LNCaP clone FGC (cell line): ENCODE results near the gene CEBPZOS.
"Not testable (repeated sequence)": the region's sequence is repeated elsewhere in the genome, so short reads cannot be mapped to it uniquely, and the experiment has no call there.

Experiments
- DNase-seq: peaks from one replicate; pipeline ENCODE4 v3.0.0-alpha.2; 2011; ENCODE audit warnings: low read depth
- H3K4me3 ChIP-seq: 2 replicates; pipeline ENCODE4 v1.5.1; 2011; ENCODE audit warnings: mild to moderate bottlenecking, low read depth, low read length, control low read depth
- CTCF ChIP-seq: IDR thresholded peaks from 2 replicates; pipeline ENCODE4 v1.5.1; 2012; ENCODE audit warnings: mild to moderate bottlenecking; ENCODE audit not compliant: control insufficient read depth, insufficient read depth; ENCODE audit errors: extremely low read depth

CEBPZOS gene

GRCh38 chr2:37191253-37191652 is 5.0 kb upstream of the CEBPZOS start:
- no peak for DNase-seq
- H3K4me3 ChIP-seq = no peak overlapping the region
- TF ChIP-seq CTCF = no peak

- no peak for TF ChIP-seq CTCF
- no peak overlapping the region for H3K4me3 ChIP-seq
- no peak for DNase-seq
These were observed 4.5 kb upstream of the CEBPZOS start for GRCh38 chr2:37191747-37192146.

- no peak for TF ChIP-seq CTCF
- H3K4me3 ChIP-seq = no peak overlapping the region
- no peak for DNase-seq
These were observed 3.7 kb upstream of the CEBPZOS start for GRCh38 chr2:37192551-37192950.

DNA sequence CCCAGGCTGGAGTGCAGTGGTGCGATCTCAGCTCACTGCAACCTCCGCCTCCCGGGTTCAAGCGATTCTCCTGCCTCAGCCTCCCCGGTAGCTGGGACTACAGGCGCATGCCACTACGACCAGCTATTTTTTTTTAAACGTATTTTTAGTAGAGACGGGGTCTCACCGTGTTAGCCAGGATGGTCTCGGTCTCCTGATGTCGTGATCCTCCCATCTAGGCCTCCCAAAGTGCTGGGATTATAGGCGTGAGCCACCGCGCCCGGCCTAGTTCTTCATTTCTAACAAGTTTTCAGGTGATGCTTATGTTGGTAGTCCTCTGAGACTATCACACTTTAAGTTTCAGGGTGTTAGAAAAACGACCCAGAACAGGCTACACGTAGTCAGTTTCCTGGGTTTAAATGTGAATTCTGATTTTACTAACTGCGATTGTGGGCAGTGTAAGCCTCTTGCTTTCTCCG is 405 bp upstream of the CEBPZOS start:
- not testable (repeated sequence) for DNase-seq
- H3K4me3 ChIP-seq = peak overlapping the region; percentile 79

DNA sequence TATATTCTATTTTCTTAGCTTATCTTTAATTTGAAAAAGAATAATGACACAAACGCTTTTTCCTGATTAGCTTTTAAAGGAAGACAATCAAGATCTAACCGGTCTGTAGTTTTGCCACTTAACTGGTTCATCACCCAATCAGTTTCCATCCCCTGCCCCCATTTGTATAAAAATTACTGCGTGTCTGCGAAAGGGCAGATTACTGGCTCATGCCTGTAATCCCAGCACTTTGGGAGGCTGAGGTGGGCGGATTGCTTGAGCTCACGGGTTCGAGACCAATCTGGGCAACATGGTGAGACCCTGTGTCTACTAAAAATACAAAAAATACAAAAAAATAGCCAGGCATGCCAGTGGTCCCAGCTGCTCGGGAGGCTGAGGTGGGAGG is 2.4 kb downstream of the CEBPZOS start:
- no peak for TF ChIP-seq CTCF
- H3K4me3 ChIP-seq = no peak overlapping the region
- DNase-seq = no peak

GRCh38 chr2:37201208-37201607 is 4.9 kb downstream of the CEBPZOS start:
- no peak overlapping the region for H3K4me3 ChIP-seq
- TF ChIP-seq CTCF = no peak
- no peak for DNase-seq

- DNase-seq = no peak
- no peak overlapping the region for H3K4me3 ChIP-seq
- TF ChIP-seq CTCF = no peak
These were observed 5.5 kb downstream of the CEBPZOS start for GRCh38 chr2:37201766-37202165.
